OCI-LY7 (cell line): ENCODE results near the gene RPAIN. TPM values are rescaled to one million over a fixed set of nuclear protein-coding genes. Genes with fewer than 3 reads are reported as not detected.
"Not testable (repeated sequence)": the region's sequence is repeated elsewhere in the genome, so short reads cannot be mapped to it uniquely, and the experiment has no call there.

ENCODE experiments used
- BruUV-seq: library from RNA; stranded (reverse); fragments of 400-500 nt; replicated peaks from 2 replicates; lab custom pipeline; 2021; lab: Mats Ljungman, UMichigan
- CTCF ChIA-PET: fragments of 300-600 bp; sonication (Branson Sonifier 250); formaldehyde crosslinking; loops from one replicate; lab custom pipeline; 2022; ENCODE audit warnings: antibody characterized with exemption; ENCODE audit not compliant: unreplicated experiment; lab: Charles Lee
- POLR2A ChIA-PET: fragments of 300-600 bp; sonication (Branson Sonifier 250); formaldehyde crosslinking; loops from one replicate; lab custom pipeline; 2022; ENCODE audit warnings: antibody characterized with exemption; lab: Charles Lee
- DNase-seq: peaks from one replicate; pipeline ENCODE4 v3.0.0-alpha.2; 2015; ENCODE audit warnings: low spot score
- H2AFZ ChIP-seq: fragments of 200-600 bp; sonication (generic), shearing (Covaris generic); 2 replicates; pipeline ENCODE4 v1.6.1; 2014; ENCODE audit warnings: mild to moderate bottlenecking, antibody characterized with exemption, low read length, moderate library complexity
- H3K27ac ChIP-seq: fragments of 200-600 bp; sonication (generic); 2 replicates; pipeline ENCODE4 v1.5.1; 2014; ENCODE audit warnings: mixed run types, low read depth, mild to moderate bottlenecking, moderate library complexity, low read length, inconsistent platforms; ENCODE audit not compliant: poor library complexity, severe bottlenecking
- H3K36me3 ChIP-seq: fragments of 200-600 bp; sonication (generic); 2 replicates; pipeline ENCODE4 v1.6.1; 2014; ENCODE audit warnings: mild to moderate bottlenecking, antibody characterized with exemption, low read length, moderate library complexity, mixed read lengths; ENCODE audit not compliant: insufficient read depth
- H3K4me1 ChIP-seq: fragments of 200-600 bp; sonication (generic); 2 replicates; pipeline ENCODE4 v1.5.1; 2014; ENCODE audit warnings: mild to moderate bottlenecking, low read length; ENCODE audit not compliant: insufficient read depth, poor library complexity, severe bottlenecking
- H3K4me2 ChIP-seq: fragments of 200-600 bp; sonication (generic); 2 replicates; pipeline ENCODE4 v1.6.1; 2014; ENCODE audit warnings: mild to moderate bottlenecking, low read length
- H3K4me3 ChIP-seq: fragments of 200-600 bp; sonication (generic); 2 replicates; pipeline ENCODE4 v1.5.1; 2014; ENCODE audit warnings: mild to moderate bottlenecking, low read depth, low read length; ENCODE audit not compliant: poor library complexity, severe bottlenecking
- H3K79me2 ChIP-seq: fragments of 200-600 bp; sonication (generic); 2 replicates; pipeline ENCODE4 v1.6.1; 2016; ENCODE audit warnings: low read depth, mild to moderate bottlenecking, low read length, moderate library complexity, mixed read lengths; ENCODE audit not compliant: insufficient read depth
- H3K9me2 ChIP-seq: fragments of 200-600 bp; sonication (generic); 2 replicates; pipeline ENCODE4 v1.6.1; 2016; ENCODE audit warnings: mild to moderate bottlenecking, low read length, mixed read lengths; ENCODE audit not compliant: insufficient read depth
- H3K9me3 ChIP-seq: fragments of 200-600 bp; sonication (generic); 2 replicates; pipeline ENCODE4 v1.6.1; 2014; ENCODE audit warnings: mild to moderate bottlenecking, mixed run types, low read length, mixed read lengths
- H4K20me1 ChIP-seq: fragments of 200-600 bp; sonication (generic); 2 replicates; pipeline ENCODE4 v1.6.1; 2014; ENCODE audit warnings: mild to moderate bottlenecking, antibody characterized with exemption, low read length, moderate library complexity, mixed read lengths; ENCODE audit not compliant: insufficient read depth
- CTCF ChIP-seq: fragments of 200-600 bp; sonication (generic); conservative IDR thresholded peaks from 2 replicates; pipeline ENCODE4 v1.5.1; 2014; ENCODE audit warnings: mild to moderate bottlenecking, antibody characterized with exemption, low read length, moderate library complexity, mixed read lengths
- EZH2phosphoT487 ChIP-seq: fragments of 200-600 bp; sonication (generic); IDR thresholded peaks from 2 replicates; pipeline ENCODE4 v1.6.1; 2018; ENCODE audit warnings: low read depth, borderline replicate concordance, mild to moderate bottlenecking, mixed run types, antibody characterized with exemption, low read length, moderate library complexity, mixed read lengths
- intact Hi-C: fragments of 100-400 bp; cut with micrococcal nuclease; formaldehyde crosslinking; loops from one replicate; pipeline ENCODE4 v1.10.0; 2022; ENCODE audit not compliant: unreplicated experiment
- total RNA-seq, 2 experiments: library from RNA; depleted of rRNA in 1 of 2; stranded (reverse); fragments of >200 nt in 1 of 2; shearing (Covaris generic) in 1 of 2; gene quantifications; 2 replicates each; pipeline ENCODE4 v1.2.3, GENCODE V29; 2014 to 2022

Gene RPAIN
- total RNA-seq, 2 experiments from 2014 or later = 88.9 to 99.6 TPM

- DNase-seq, intact Hi-C loops, H2AFZ ChIP-seq, H3K9me2 ChIP-seq, H3K4me3 ChIP-seq, BruUV-seq, H3K27ac ChIP-seq, CTCF ChIA-PET, H3K4me2 ChIP-seq, H3K4me1 ChIP-seq, H3K9me3 ChIP-seq: not testable (repeated sequence)
- peaks cover 13% of the 10 kb centered on the region for H3K79me2 ChIP-seq
- POLR2A ChIA-PET = interaction anchor here (1.6 kb wide), 1 partner anchor 12 kb away, joined by 4 read pairs; the partner anchor contains the start of gene NUP88
- peaks cover 11% of the 10 kb centered on the region; the same call in 1 of the 2 replicates for H4K20me1 ChIP-seq
- TF ChIP-seq CTCF = peak; percentile 67
- peaks cover 97% of the 10 kb centered on the region for H3K36me3 ChIP-seq
Measured at GRCh38 chr17:5431234-5431633, 11.3 kb downstream of the RPAIN start.

- H3K27ac ChIP-seq = no peak overlapping the region
- POLR2A ChIA-PET = interaction anchor here (1.5 kb wide), 1 partner anchor 151 kb away, joined by 3 read pairs; no protein-coding TSS in a partner anchor
- no peak for DNase-seq
- peaks cover 13% of the 10 kb centered on the region; the same call in 1 of the 2 replicates for H4K20me1 ChIP-seq
- CTCF ChIA-PET = no interaction called here
- no peak overlapping the region for H3K4me2 ChIP-seq
- TF ChIP-seq CTCF (no peak), EZH2phosphoT487 (no peak)
- H3K9me2 ChIP-seq = no peaks in the 10 kb centered on the region
- H3K36me3 ChIP-seq = peaks cover 98% of the 10 kb centered on the region
- peaks cover 11% of the 10 kb centered on the region for H3K4me1 ChIP-seq
- H2AFZ ChIP-seq = no peak overlapping the region
- intact Hi-C loops = no loop called here
- no TSS peak for BruUV-seq
- no peak overlapping the region for H3K4me3 ChIP-seq
- peaks cover 21% of the 10 kb centered on the region for H3K79me2 ChIP-seq
- no peaks in the 10 kb centered on the region for H3K9me3 ChIP-seq
Measured at GRCh38 chr17:5431949-5432556, 12.1 kb downstream of the RPAIN start.

- no peak for DNase-seq
- Histone ChIP-seq H3K36me3 (peaks cover 88% of the 10 kb centered on the region), H4K20me1 (peaks cover 23% of the 10 kb centered on the region; the same call in 1 of the 2 replicates), H3K9me3 (no peaks in the 10 kb centered on the region), H3K79me2 (peaks cover 39% of the 10 kb centered on the region), H3K27ac (no peak overlapping the region), H3K9me2 (no peaks in the 10 kb centered on the region), H3K4me1 (peaks cover 27% of the 10 kb centered on the region), H3K4me2 (no peak overlapping the region), H2AFZ (no peak overlapping the region), H3K4me3 (no peak overlapping the region)
- intact Hi-C loops = loop anchor here (5.0 kb wide), 1 partner anchor 238 kb away; no protein-coding TSS in a partner anchor
- no TSS peak for BruUV-seq
- ChIA-PET CTCF (no interaction called here), POLR2A (interaction anchor here (0.6 kb wide), 1 partner anchor 22 kb away, joined by 3 read pairs; no protein-coding TSS in a partner anchor)
- no peak for TF ChIP-seq EZH2phosphoT487
- no peak for TF ChIP-seq CTCF
Measured at GRCh38 chr17:5434984-5435383, 15.0 kb downstream of the RPAIN start.

GRCh38 chr17:5435781-5436315 lies 15.9 kb downstream of the RPAIN start:
- intact Hi-C loops = loop anchor here (5.0 kb wide), 1 partner anchor 239 kb away; no protein-coding TSS in a partner anchor
- DNase-seq, H3K9me3 ChIP-seq, CTCF ChIA-PET, BruUV-seq, H3K9me2 ChIP-seq, H2AFZ ChIP-seq, H3K27ac ChIP-seq: not testable (repeated sequence)
- Histone ChIP-seq H3K79me2 (peaks cover 39% of the 10 kb centered on the region), H3K4me2 (peak overlapping the region; percentile 93), H3K4me3 (peak overlapping the region; percentile 84), H3K4me1 (peaks cover 27% of the 10 kb centered on the region), H4K20me1 (peaks cover 23% of the 10 kb centered on the region; the same call in 1 of the 2 replicates), H3K36me3 (peaks cover 88% of the 10 kb centered on the region)
- POLR2A ChIA-PET = interaction anchor here (0.6 to 0.7 kb wide), 2 partner anchors 21 to 311 kb away, joined by 3 read pairs; no protein-coding TSS in a partner anchor
